GM23338 (cell line): ENCODE measurements around the gene METTL24.

Experiments used
- CTCF ChIP-seq, 2 experiments: fragments of 200-600 bp in 1 of 2; sonication (generic) in 1 of 2; conservative IDR thresholded peaks; 2 replicates each; pipeline versions ENCODE4 v1.5.1 to v1.6.1; 2016 to 2017; ENCODE audit warnings: antibody characterized with exemption in 2 of 2, low read depth in 2 of 2, mild to moderate bottlenecking in 2 of 2, moderate library complexity in 1 of 2
- EZH2 ChIP-seq: fragments of 200-600 bp; sonication (generic); IDR thresholded peaks from one replicate; pipeline ENCODE4 v1.8.0; 2017; ENCODE audit warnings: antibody characterized with exemption, mild to moderate bottlenecking, low read depth; ENCODE audit not compliant: unreplicated experiment
- JUNB ChIP-seq: IDR thresholded peaks from one replicate; pipeline ENCODE4 v1.6.1; 2016; ENCODE audit warnings: antibody characterized with exemption; ENCODE audit not compliant: unreplicated experiment
- TF ChIP-seq, protein P1 (sequence below): IDR thresholded peaks from one replicate; pipeline ENCODE4 v1.6.1; 2018; ENCODE audit warnings: antibody characterized with exemption; ENCODE audit not compliant: unreplicated experiment

GRCh38 chr6:110214338-110214737, 143.8 kb downstream of the METTL24 start:
- TF ChIP-seq JUNB: no peak
- TF ChIP-seq CTCF (conservative IDR thresholded peaks at IDR 0.05; ENCODE audit: low read depth in 2 of 2): no peak
- no peak for TF ChIP-seq EZH2
- TF ChIP-seq, protein P1, sequence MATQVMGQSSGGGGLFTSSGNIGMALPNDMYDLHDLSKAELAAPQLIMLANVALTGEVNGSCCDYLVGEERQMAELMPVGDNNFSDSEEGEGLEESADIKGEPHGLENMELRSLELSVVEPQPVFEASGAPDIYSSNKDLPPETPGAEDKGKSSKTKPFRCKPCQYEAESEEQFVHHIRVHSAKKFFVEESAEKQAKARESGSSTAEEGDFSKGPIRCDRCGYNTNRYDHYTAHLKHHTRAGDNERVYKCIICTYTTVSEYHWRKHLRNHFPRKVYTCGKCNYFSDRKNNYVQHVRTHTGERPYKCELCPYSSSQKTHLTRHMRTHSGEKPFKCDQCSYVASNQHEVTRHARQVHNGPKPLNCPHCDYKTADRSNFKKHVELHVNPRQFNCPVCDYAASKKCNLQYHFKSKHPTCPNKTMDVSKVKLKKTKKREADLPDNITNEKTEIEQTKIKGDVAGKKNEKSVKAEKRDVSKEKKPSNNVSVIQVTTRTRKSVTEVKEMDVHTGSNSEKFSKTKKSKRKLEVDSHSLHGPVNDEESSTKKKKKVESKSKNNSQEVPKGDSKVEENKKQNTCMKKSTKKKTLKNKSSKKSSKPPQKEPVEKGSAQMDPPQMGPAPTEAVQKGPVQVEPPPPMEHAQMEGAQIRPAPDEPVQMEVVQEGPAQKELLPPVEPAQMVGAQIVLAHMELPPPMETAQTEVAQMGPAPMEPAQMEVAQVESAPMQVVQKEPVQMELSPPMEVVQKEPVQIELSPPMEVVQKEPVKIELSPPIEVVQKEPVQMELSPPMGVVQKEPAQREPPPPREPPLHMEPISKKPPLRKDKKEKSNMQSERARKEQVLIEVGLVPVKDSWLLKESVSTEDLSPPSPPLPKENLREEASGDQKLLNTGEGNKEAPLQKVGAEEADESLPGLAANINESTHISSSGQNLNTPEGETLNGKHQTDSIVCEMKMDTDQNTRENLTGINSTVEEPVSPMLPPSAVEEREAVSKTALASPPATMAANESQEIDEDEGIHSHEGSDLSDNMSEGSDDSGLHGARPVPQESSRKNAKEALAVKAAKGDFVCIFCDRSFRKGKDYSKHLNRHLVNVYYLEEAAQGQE: no peak
